Right ventricle myocardium superior (tissue), 1 donor: Measurements from ENCODE around the gene RPS29. TPM values are rescaled to one million over a fixed set of nuclear protein-coding genes. Genes with fewer than 3 reads are reported as not detected.

Experiments used
- ATAC-seq: fragments of 200-7000 bp; cut with Tn5 transposase; one replicate; pipeline ENCODE4 v1.9.1; 2020; ENCODE audit warnings: mild to moderate bottlenecking; ENCODE audit not compliant: poor library complexity
- DNase-seq: peaks from one replicate; pipeline ENCODE4 v3.0.0-alpha.2; 2020
- intact Hi-C: fragments of 100-400 bp; cut with DNase I; formaldehyde crosslinking; loops from one replicate; pipeline ENCODE4 v1.11.2; 2022
- total RNA-seq: library from RNA; stranded (reverse); fragmentation: NEBNext Ultra II Directional; extraction: Animal tissue kit (Norgen Biotek cat#: 25700); gene quantifications from one replicate; pipeline ENCODE4 v1.2.1, GENCODE V29; 2021
- donor health status: DM: no; HTN: yes; CAD: no; lungs with severe emphysema.

Gene RPS29
- total RNA-seq, 1 donor from 2014 or later, result 966 TPM

DNA sequence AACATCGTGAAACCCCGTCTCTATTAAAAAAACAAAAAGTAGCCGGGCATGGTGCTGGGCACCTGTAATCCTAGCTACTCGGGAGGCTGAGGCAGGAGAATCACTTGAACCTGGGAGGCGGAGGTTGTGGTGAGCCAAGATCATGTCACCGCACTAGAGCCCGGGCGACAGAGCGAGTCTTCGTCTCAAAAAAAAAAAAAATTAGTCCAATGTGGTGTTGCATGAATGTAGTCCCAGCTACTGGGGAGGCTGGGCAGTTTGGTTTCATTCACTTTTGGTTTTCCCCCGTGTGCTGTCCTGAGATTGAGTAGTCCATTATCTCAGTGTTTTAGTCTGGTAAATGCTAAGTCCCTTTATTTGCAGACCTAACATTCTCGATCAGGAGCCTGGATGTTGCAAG, 19.5 kb downstream of the RPS29 start:
- DNase-seq, result no peak

DNA sequence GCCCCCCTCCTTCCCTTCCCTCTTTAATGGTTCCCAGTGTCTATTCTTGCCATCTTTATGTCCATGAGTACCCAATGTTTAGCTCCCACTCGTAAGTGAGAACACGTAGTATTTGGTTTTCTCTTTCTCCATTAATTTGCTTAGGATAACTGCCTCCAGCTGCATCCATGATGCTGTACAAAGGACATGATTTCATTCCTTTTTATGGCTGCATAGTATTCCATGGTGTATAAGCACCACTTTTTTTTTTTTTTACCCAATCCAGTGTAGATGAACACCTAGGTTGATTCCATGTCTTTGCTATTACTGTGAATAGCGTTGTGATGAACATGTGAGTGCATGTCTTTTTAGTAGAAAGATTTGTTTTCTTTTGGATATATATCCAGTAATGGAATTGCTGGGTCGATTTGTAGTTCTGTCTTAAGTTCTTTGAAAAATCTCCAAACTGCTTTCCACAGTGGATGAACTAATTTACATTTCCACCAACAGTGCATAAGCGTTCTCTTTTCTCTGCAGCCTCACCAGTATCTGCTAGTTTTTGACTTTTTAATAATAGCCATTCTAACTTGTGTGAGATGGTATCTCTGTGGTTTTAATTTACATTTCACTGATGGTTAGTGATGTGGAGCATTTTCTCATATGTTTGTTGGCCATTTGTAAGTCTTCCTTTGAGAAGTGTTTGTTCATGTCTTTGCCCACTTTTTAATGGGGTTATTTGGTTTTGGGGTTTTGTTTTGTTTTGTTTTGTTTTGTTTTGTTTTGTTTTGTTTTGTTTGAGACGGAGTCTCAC, 26.0 kb downstream of the RPS29 start:
- intact Hi-C loops, result no loop called here
- DNase-seq (no peak), ATAC-seq (no peak)

More for the DNA sequence above, 19.5 kb downstream of the RPS29 start:
- intact Hi-C loops, result no loop called here
- no peak for ATAC-seq

DNA sequence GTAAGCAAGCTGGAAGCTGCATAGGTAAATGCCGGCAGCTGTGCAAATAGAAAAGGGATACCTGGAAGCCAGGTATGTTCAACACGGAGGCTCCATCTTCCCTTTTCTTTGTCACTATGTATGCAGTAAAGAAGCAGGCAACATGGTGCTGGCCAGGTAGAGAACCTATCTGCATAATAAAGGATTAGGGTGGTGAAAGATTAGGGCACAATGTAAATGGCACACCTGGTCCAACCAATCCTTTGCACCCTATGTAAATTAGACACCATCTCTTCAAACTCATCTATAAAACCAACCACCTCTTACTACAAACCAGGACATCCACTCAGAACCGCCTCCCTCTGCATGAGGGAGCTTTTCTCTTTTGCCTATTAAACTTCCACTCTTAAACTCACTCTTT, 32.3 kb downstream of the RPS29 start:
- intact Hi-C loops, result no loop called here

DNA sequence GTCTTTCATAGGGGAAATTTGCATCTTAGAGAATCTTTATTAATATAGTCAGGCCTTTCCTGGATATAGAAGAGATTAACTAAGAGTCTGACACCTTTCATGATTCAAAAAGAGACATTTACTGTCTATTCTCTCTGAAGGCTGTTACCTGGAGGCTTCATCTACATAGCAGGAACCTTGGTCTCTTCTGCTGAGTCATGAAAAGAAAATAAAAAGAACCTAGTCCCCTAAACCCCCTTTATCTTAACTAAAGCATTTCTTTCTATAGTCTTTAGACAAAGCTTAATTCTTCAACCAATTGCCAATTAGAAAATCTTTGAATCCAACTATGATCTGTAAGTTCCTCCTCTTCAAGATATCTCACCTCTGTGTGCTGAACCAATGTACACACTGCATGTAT, 33.1 kb downstream of the RPS29 start:
- no peak for DNase-seq
- intact Hi-C loops, result no loop called here

More for the DNA sequence above, 32.3 kb downstream of the RPS29 start:
- no peak for DNase-seq
- ATAC-seq, result no peak

DNA sequence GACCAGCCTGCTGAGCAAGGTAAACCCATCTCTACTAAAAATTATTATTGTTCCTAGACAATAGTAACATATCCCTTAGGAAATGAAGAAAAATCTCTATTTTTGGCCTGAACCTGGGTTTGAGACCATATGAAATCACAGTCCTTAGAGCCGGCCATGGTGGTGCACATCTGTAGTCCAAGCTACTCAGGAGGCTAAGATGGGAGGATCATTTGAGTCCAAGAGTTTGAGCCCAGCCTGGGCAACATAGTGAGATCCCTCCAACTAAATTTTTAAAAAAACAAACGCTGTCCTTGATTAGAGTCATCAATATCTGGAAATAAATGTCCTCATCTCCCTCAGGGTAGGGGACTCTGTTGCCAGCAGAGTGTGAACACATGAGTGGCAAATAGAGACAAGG, 34.6 kb downstream of the RPS29 start:
- intact Hi-C loops, result no loop called here
- no peak for ATAC-seq
- no peak for DNase-seq

More for the DNA sequence above, 33.1 kb downstream of the RPS29 start:
- ATAC-seq, result no peak

DNA sequence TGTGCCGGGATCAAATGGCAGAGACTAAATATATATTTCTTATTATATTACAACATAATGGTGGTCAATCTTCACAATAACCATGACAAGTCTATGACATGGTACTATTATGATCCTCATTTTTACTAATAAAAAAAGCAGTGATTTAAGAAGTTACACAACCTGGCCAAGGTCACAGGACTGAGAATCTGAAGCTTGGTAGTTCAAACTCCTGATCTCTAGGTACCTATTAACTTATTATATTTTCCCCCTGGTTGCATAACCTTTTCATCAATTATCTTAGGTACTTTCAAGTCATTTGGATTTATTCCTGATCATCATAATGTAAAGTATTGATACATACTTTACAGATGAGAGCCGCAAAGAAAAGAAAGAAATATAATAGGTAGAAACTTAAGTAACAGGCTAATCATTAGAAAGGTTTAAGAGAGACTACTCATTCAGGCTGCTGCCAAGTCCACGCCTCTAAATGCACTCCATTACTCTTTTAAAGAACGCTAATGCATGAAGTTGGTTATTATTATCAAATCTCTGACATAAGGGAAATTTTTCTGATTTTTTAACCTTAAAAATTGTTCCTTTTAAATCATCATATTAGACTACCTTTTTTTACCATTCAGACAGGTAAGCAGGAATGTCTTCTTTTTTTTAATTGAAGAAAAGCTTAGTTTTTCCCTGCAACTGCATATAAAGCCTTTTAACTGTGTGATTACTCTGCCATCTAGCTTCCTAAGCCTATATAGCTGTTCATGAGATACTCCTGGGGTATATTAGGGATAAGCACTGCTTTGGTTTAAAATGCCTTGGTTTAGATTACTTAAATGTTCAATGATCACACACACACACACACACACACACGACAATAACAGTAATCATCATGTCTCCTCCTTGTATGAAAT, 35.6 kb downstream of the RPS29 start:
- no peak for DNase-seq
- intact Hi-C loops, result no loop called here
- no peak for ATAC-seq

DNA sequence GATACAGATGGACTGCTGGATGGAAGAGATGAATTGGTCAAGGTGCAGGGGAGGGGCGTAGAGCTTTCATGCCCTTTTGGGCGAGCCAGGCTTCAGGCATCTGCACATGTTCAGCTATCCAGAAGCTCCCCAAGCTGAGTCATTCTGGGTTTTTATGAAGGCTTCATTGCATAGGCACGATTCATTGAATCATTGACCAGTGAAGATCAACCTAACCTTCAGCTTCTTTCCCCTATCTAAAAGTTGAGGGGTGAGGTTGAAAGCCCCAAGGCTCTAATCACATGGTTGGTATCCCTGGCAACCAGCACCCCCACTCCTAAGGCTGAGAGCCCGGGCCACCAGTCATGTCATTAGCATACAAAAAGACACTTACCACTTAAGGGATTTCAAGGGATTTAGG, 36.3 kb downstream of the RPS29 start:
- ATAC-seq (no peak), DNase-seq (no peak)

DNA sequence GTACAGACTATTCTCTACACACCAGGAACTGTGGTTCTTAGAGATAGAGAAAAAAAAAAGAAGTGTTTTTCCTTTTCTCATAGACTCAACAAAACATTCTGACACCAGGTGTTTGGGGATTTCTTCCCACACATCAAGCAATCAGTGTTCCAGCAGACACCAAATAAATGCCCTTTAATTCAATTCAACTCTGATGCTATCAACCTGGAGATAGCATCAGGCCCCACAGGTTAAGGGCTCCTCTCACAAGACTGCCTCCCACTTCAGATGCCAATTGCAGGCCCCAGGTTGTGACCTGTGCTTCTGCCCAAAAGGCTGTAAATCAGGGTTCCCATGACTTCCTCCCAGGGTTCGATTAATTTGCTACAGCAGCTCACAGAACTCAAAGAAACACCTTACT, 36.7 kb downstream of the RPS29 start:
- intact Hi-C loops, result no loop called here
- DNase-seq, result no peak
- no peak for ATAC-seq

More for the DNA sequence above, 36.3 kb downstream of the RPS29 start:
- intact Hi-C loops, result no loop called here

DNA sequence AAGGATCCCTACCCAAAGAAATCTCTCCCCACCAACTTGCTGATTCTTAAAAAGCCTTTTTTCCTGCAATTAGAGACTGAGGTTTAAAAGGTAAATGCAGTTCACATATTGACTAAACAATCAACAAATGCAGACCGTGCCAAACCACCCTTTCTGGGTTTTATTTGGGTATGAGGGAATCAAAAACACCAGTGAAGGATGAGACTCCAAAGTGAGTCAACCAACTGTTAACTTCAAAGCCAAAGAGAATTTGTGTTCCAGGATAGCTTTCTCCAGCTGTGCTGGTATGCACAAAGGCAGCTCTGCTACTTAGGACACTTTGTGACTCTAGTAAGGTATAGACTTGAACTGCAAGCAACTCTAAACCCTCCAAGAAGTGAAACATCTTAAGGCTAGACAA, 39.4 kb downstream of the RPS29 start:
- intact Hi-C loops, result no loop called here
- DNase-seq (no peak), ATAC-seq (no peak)

DNA sequence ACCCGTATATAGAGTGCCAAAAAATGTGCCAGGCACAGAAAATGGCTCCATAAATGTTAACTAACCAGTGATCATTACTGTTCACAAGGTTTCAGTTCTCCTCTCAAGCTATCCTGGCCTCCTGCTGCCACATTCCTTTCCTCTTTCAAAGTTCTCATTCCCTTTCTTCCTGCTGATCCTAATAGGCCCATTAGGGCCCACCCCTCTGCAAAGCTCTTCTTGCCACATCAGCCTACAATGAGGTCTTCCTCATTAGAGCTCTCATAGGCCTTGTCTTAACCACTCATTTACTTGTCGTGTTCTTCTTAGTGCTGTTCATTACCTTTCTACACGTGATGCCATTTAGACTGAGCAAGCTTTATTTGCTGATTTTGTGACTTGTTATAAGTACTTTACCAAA, 40.5 kb downstream of the RPS29 start:
- no peak for DNase-seq
- ATAC-seq, result no peak
- intact Hi-C loops, result no loop called here

DNA sequence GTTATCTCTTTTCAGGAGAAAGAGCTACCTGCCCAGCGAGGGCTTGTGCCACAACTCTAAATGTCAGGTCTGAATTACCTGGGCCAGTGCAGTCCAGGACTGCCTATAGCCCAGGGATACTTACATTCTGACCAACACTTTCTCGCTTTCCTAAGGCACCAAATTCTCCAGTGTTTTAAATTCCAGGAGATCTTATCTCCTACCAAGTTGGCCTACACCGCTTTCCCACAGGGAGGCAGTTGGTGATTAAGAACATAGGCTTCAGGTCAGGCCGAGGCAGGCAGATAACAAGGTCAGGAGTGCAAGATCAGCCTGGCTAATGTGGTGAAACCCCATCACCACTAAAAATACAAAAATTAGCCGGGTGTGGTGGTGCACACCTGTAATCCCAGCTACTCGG, 41.1 kb downstream of the RPS29 start:
- intact Hi-C loops, result no loop called here
- no peak for DNase-seq
- ATAC-seq, result no peak

DNA sequence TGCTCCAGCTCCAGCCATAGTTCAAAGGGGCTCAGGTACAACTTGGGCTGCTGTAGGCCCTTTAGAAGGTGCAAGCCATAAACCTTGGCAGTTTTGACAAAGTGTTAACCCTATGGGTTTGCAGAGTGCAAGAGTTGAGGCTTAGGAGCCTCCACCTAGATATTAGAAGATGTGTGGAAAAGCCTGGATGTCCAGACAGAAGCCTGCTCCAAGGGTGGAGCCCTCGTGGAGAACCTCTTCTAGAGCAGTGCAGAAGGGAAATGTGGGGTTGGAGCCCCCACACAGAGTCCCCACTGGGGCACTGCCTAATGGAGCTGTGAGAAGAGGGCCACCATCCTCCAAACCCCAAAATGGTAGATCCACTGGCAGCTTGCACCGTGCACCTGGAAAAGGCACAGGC, 45.1 kb downstream of the RPS29 start:
- ATAC-seq (no peak), DNase-seq (no peak)
- intact Hi-C loops, result no loop called here

DNA sequence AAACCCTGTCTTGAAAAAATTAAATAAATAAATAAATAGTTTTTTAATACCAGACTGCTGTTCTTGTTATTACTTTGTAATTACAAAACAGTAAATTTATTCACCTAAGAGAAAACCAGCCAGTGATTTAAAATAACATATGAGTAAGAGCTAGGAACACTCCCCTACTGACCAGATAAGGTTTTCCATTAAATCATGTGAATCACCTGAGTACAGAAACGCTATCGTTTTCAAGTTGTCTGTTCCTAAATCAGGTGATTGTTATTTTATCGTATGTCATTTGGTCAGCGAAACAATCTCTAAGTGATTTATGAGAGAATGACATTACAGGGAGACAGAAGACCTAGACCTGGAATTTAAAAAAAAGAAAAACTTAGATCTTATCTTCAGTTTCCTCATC, 47.3 kb downstream of the RPS29 start:
- intact Hi-C loops, result no loop called here
- ATAC-seq (no peak), DNase-seq (no peak)

Other genes starting within 250 kb of the RPS29 start
- gene LRR1, start 12.6 kb upstream of the RPS29 start, total RNA-seq, result 5.1 TPM
- gene RPL36AL, start 34.2 kb upstream of the RPS29 start, total RNA-seq, result 112 TPM
- 9.4 TPM for gene MGAT2, start 34.4 kb upstream of the RPS29 start, total RNA-seq
- gene DNAAF2, start 48.9 kb upstream of the RPS29 start, total RNA-seq, result 6.1 TPM
- 0.38 TPM for gene POLE2, start 101.8 kb upstream of the RPS29 start, total RNA-seq
- 5.9 TPM for gene KLHDC1, start 106.7 kb upstream of the RPS29 start, total RNA-seq
- gene KLHDC2, start 181.8 kb upstream of the RPS29 start, total RNA-seq, result 89.3 TPM